H9 (cell line): ENCODE measurements around the gene POLR2H. TPM values are rescaled to one million over a fixed set of nuclear protein-coding genes. Genes with fewer than 3 reads are reported as not detected.

Source experiments
- DNase-seq: peaks from one replicate; pipeline ENCODE4 v3.0.0-alpha.2; 2017
- H2AFZ ChIP-seq: one replicate; pipeline ENCODE4 v1.6.1; 2013; ENCODE audit warnings: mild to moderate bottlenecking, low read length, control low read depth, moderate library complexity
- H2AK5ac ChIP-seq: 2 replicates; pipeline ENCODE4 v1.6.1; 2013; ENCODE audit warnings: low read length, control low read depth, mixed read lengths; ENCODE audit not compliant: insufficient read length
- H2BK120ac ChIP-seq: one replicate; pipeline ENCODE4 v1.6.1; 2013; ENCODE audit warnings: low read depth, mild to moderate bottlenecking, low read length, control low read depth, inconsistent platforms; ENCODE audit not compliant: poor library complexity, severe bottlenecking
- H2BK12ac ChIP-seq: 2 replicates; pipeline ENCODE4 v1.6.1; 2013; ENCODE audit warnings: low read length, control low read depth, mixed read lengths, low read depth; ENCODE audit not compliant: insufficient read length
- H2BK15ac ChIP-seq: 2 replicates; pipeline ENCODE4 v1.6.1; 2013; ENCODE audit warnings: low read depth, low read length, control low read depth
- H2BK20ac ChIP-seq: one replicate; pipeline ENCODE4 v1.6.1; 2013; ENCODE audit warnings: low read depth, mild to moderate bottlenecking, low read length, control low read depth, inconsistent platforms; ENCODE audit not compliant: poor library complexity, severe bottlenecking
- H2BK5ac ChIP-seq: 2 replicates; pipeline ENCODE4 v1.6.1; 2013; ENCODE audit warnings: low read length, control low read depth, mixed read lengths; ENCODE audit not compliant: insufficient read length
- H3K14ac ChIP-seq: 2 replicates; pipeline ENCODE4 v1.6.1; 2013; ENCODE audit warnings: low read length, control low read depth; ENCODE audit not compliant: insufficient read depth
- H3K18ac ChIP-seq: 2 replicates; pipeline ENCODE4 v1.6.1; 2013; ENCODE audit warnings: low read depth, mild to moderate bottlenecking, mixed read lengths, low read length, control low read depth; ENCODE audit not compliant: insufficient read length
- H3K23ac ChIP-seq: 2 replicates; pipeline ENCODE4 v1.6.1; 2013; ENCODE audit warnings: low read length, control low read depth, mixed read lengths, low read depth; ENCODE audit not compliant: insufficient read length
- H3K23me2 ChIP-seq: 2 replicates; pipeline ENCODE4 v1.6.1; 2013; ENCODE audit warnings: low read depth, mild to moderate bottlenecking, mixed read lengths, low read length, control low read depth; ENCODE audit not compliant: insufficient read length, poor library complexity, severe bottlenecking
- H3K27ac ChIP-seq: 2 replicates; pipeline ENCODE4 v1.5.1; 2013; ENCODE audit warnings: low read length, control low read depth, mixed read lengths, low read depth; ENCODE audit not compliant: insufficient read length
- H3K27me3 ChIP-seq: 2 replicates; pipeline ENCODE4 v1.6.1; 2013; ENCODE audit warnings: low read length, control low read depth, inconsistent platforms; ENCODE audit not compliant: insufficient read depth
- H3K4ac ChIP-seq: 2 replicates; pipeline ENCODE4 v1.6.1; 2013; ENCODE audit warnings: low read depth, mild to moderate bottlenecking, control low read depth, inconsistent platforms, low read length, moderate library complexity
- H3K4me1 ChIP-seq: 2 replicates; pipeline ENCODE4 v1.6.1; 2013; ENCODE audit warnings: low read length, control low read depth, inconsistent platforms; ENCODE audit not compliant: insufficient read depth
- H3K4me2 ChIP-seq: 2 replicates; pipeline ENCODE4 v1.6.1; 2013; ENCODE audit warnings: low read length, control low read depth, mixed read lengths; ENCODE audit not compliant: insufficient read length, insufficient read depth
- H3K56ac ChIP-seq: 2 replicates; pipeline ENCODE4 v1.6.1; 2013; ENCODE audit warnings: low read depth, mild to moderate bottlenecking, mixed read lengths, low read length, control low read depth; ENCODE audit not compliant: insufficient read length
- H3K79me1 ChIP-seq: 2 replicates; pipeline ENCODE4 v1.6.1; 2013; ENCODE audit warnings: low read depth, mild to moderate bottlenecking, moderate library complexity, low read length, control low read depth, inconsistent platforms; ENCODE audit not compliant: insufficient read depth, poor library complexity, severe bottlenecking
- H3K79me2 ChIP-seq: 2 replicates; pipeline ENCODE4 v1.6.1; 2013; ENCODE audit warnings: low read length, control low read depth, inconsistent platforms; ENCODE audit not compliant: insufficient read depth
- H3K9ac ChIP-seq: 2 replicates; pipeline ENCODE4 v1.6.1; 2013; ENCODE audit warnings: low read length, control low read depth, mixed read lengths; ENCODE audit not compliant: insufficient read length; ENCODE audit errors: extremely low read depth
- H3K9me3 ChIP-seq: one replicate; pipeline ENCODE4 v1.6.1; 2013; ENCODE audit warnings: low read depth, low read length, inconsistent platforms; ENCODE audit not compliant: control insufficient read depth
- H3T11ph ChIP-seq: one replicate; pipeline ENCODE4 v1.6.1; 2013; ENCODE audit warnings: mild to moderate bottlenecking, low read length, control low read depth, inconsistent platforms
- H4K20me1 ChIP-seq: one replicate; pipeline ENCODE4 v1.6.1; 2013; ENCODE audit not compliant: control insufficient read depth, insufficient read length, insufficient read depth
- H4K5ac ChIP-seq: 2 replicates; pipeline ENCODE4 v1.6.1; 2013; ENCODE audit warnings: low read depth, mild to moderate bottlenecking, mixed read lengths, low read length, control low read depth; ENCODE audit not compliant: insufficient read length
- H4K8ac ChIP-seq: replicated peaks from 2 replicates; pipeline ENCODE4 v1.6.1; 2013; ENCODE audit warnings: low read length, control low read depth, mixed read lengths, low read depth; ENCODE audit not compliant: insufficient read length
- H4K91ac ChIP-seq: 2 replicates; pipeline ENCODE4 v1.6.1; 2013; ENCODE audit warnings: low read depth, mild to moderate bottlenecking, moderate library complexity, mixed read lengths, low read length, control low read depth; ENCODE audit not compliant: insufficient read length
- H3K27ac Mint-ChIP-seq, 3 experiments: 2 replicates in 2 of 3; 3 replicates in 1 of 3; pipeline ENCODE4 v1.8.0; 2020 to 2021; ENCODE audit warnings: mixed read lengths in 3 of 3, mild to moderate bottlenecking in 1 of 3, moderate library complexity in 1 of 3
- H3K27me3 Mint-ChIP-seq: 2 replicates; pipeline ENCODE4 v1.8.0; 2021; ENCODE audit warnings: low read depth, mild to moderate bottlenecking, moderate library complexity, mixed read lengths
- H3K36me3 Mint-ChIP-seq, 3 experiments: 2 replicates in 2 of 3; 3 replicates in 1 of 3; pipeline ENCODE4 v1.8.0; 2020 to 2021; ENCODE audit warnings: low read depth in 3 of 3, mixed read lengths in 3 of 3; ENCODE audit not compliant: insufficient read depth in 1 of 3
- H3K4me1 Mint-ChIP-seq, 2 experiments: 2 replicates each; pipeline ENCODE4 v1.8.0; 2020; ENCODE audit warnings: mixed read lengths in 2 of 2
- H3K4me3 Mint-ChIP-seq, 2 experiments: 2 replicates in 1 of 2; 3 replicates in 1 of 2; pipeline ENCODE4 v1.8.0; 2020 to 2021; ENCODE audit warnings: mild to moderate bottlenecking in 2 of 2, mixed read lengths in 2 of 2, moderate library complexity in 1 of 2
- H3K9me3 Mint-ChIP-seq, 2 experiments: 2 replicates in 1 of 2; 3 replicates in 1 of 2; pipeline ENCODE4 v1.8.0; 2020; ENCODE audit warnings: mild to moderate bottlenecking in 2 of 2, mixed read lengths in 2 of 2, moderate library complexity in 1 of 2
- WGBS: extraction: QIAGEN DNeasy Blood & Tissue Kit; methylation state at CpG from one replicate; pipeline ENCODE4 v1.1.7; 2013; ENCODE audit warnings: missing lambda C conversion rate, low lambda C conversion rate, mixed read lengths; ENCODE audit not compliant: insufficient read length; ENCODE audit errors: extremely low coverage; 5-methylcytosine and 5-hydroxymethylcytosine counted together
- total RNA-seq: library from RNA; stranded (reverse); gene quantifications from 2 replicates; pipeline ENCODE4 v1.2.1, GENCODE V29; 2021
- TF ChIP-seq, protein P1 (sequence below): fragments of 200-600 bp; sonication (generic); conservative IDR thresholded peaks from 3 replicates; pipeline ENCODE4 v1.8.0; 2021; ENCODE audit warnings: antibody characterized with exemption, mild to moderate bottlenecking

POLR2H gene
- total RNA-seq, 1 experiment from 2014 or later: 115 TPM

DNA sequence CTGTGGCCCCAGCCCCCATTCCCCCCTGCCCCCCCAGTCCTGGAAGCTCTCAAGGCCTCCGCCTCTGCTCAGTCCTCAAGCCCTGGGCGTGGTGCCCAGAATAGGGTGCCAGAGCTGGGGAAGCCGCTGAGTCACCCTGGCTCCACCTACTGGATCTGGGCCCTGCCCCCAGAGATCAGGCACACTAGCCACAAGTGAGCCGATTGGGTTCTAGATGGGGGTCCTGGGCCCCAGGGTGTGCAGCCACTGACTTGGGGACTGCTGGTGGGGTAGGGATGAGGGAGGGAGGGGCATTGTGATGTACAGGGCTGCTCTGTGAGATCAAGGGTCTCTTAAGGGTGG, 41.4 kb upstream of the POLR2H start:
- no peak for DNase-seq
- WGBS: no CpG with 5 or more reads among the region's 4 CpGs
- Histone ChIP-seq H2BK120ac (no peak overlapping the region), H4K20me1 (no peaks in the 10 kb centered on the region), H3K23me2 (peaks cover 10% of the 10 kb centered on the region), H3K56ac (no peak overlapping the region), H3K18ac (no peak overlapping the region), H2BK12ac (no peak overlapping the region), H3K4me1 (peaks cover 8% of the 10 kb centered on the region; the same call in 1 of the 2 replicates), H3K27ac (no peak overlapping the region), H3K23ac (no peak overlapping the region), H3K9me3 (no peaks in the 10 kb centered on the region), H3K27me3 (no peaks in the 10 kb centered on the region), H2BK5ac (no peak overlapping the region), H4K91ac (no peak overlapping the region), H3K79me1 (peaks cover 6% of the 10 kb centered on the region), H2AFZ (no peak overlapping the region), H2AK5ac (no peak overlapping the region), H3K4ac (no peak overlapping the region), H3K14ac (no peak overlapping the region), H4K5ac (no peak overlapping the region), H4K8ac (no peak overlapping the region), H2BK15ac (no peak overlapping the region), H3K4me2 (no peak overlapping the region), H3K79me2 (peaks cover 38% of the 10 kb centered on the region), H2BK20ac (no peak overlapping the region), H3T11ph (no peak overlapping the region), H3K9ac (no peak overlapping the region)
- Mint-ChIP-seq H3K9me3 (no peaks in the 10 kb centered on the region), H3K36me3 (peaks cover 68 to 92% (median 79%) of the 10 kb centered on the region in 3 experiments), H3K4me3 (no peak overlapping the region), H3K27ac (peak overlapping the region in 1 of 3 experiments; percentile 57; a peak in 1 of 7 replicates), H3K27me3 (no peaks in the 10 kb centered on the region; the same call in 1 of the 2 replicates), H3K4me1 (peaks cover 26 to 27% of the 10 kb centered on the region in 2 experiments)
- TF ChIP-seq, protein P1, sequence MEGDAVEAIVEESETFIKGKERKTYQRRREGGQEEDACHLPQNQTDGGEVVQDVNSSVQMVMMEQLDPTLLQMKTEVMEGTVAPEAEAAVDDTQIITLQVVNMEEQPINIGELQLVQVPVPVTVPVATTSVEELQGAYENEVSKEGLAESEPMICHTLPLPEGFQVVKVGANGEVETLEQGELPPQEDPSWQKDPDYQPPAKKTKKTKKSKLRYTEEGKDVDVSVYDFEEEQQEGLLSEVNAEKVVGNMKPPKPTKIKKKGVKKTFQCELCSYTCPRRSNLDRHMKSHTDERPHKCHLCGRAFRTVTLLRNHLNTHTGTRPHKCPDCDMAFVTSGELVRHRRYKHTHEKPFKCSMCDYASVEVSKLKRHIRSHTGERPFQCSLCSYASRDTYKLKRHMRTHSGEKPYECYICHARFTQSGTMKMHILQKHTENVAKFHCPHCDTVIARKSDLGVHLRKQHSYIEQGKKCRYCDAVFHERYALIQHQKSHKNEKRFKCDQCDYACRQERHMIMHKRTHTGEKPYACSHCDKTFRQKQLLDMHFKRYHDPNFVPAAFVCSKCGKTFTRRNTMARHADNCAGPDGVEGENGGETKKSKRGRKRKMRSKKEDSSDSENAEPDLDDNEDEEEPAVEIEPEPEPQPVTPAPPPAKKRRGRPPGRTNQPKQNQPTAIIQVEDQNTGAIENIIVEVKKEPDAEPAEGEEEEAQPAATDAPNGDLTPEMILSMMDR: no peak
